Measurements from ENCODE around the gene RBM8A. TPM values are rescaled to one million over a fixed set of nuclear protein-coding genes. Genes with fewer than 3 reads are reported as not detected.

The RBM8A gene
- total and polyA plus RNA-seq, 9 of the 15 experiments (the other 6 are each of a cell fraction or from before 2014, with no cell fraction given), result 215 to 1,035 (median 291) TPM

- TF ChIP-seq, protein P1, sequence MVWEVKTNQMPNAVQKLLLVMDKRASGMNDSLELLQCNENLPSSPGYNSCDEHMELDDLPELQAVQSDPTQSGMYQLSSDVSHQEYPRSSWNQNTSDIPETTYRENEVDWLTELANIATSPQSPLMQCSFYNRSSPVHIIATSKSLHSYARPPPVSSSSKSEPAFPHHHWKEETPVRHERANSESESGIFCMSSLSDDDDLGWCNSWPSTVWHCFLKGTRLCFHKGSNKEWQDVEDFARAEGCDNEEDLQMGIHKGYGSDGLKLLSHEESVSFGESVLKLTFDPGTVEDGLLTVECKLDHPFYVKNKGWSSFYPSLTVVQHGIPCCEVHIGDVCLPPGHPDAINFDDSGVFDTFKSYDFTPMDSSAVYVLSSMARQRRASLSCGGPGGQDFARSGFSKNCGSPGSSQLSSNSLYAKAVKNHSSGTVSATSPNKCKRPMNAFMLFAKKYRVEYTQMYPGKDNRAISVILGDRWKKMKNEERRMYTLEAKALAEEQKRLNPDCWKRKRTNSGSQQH (CRISPR knock-in tag; IDR thresholded peaks at IDR 0.05), result peak; percentile 84; the same call in 1 of the 2 replicates
- TF ChIP-seq POLR2G (IDR thresholded peaks at IDR 0.05; ENCODE audit: low read depth, low read length), result peak; percentile 88
- TF ChIP-seq MTA3 (IDR thresholded peaks at IDR 0.05; ENCODE audit: borderline replicate concordance), result peak; percentile 74; the same call in 1 of the 2 replicates
- peak; percentile 86 for TF ChIP-seq BCOR (IDR thresholded peaks at IDR 0.05)
- TF ChIP-seq NCOR1 (IDR thresholded peaks at IDR 0.05), result peak; percentile 62
- 0 out of 2 replicates have a peak, but pooled peaks have one; percentile 34 for TF ChIP-seq PHF21A (IDR thresholded peaks at IDR 0.05; ENCODE audit: borderline replicate concordance, low read depth)
- TF ChIP-seq, protein P2, sequence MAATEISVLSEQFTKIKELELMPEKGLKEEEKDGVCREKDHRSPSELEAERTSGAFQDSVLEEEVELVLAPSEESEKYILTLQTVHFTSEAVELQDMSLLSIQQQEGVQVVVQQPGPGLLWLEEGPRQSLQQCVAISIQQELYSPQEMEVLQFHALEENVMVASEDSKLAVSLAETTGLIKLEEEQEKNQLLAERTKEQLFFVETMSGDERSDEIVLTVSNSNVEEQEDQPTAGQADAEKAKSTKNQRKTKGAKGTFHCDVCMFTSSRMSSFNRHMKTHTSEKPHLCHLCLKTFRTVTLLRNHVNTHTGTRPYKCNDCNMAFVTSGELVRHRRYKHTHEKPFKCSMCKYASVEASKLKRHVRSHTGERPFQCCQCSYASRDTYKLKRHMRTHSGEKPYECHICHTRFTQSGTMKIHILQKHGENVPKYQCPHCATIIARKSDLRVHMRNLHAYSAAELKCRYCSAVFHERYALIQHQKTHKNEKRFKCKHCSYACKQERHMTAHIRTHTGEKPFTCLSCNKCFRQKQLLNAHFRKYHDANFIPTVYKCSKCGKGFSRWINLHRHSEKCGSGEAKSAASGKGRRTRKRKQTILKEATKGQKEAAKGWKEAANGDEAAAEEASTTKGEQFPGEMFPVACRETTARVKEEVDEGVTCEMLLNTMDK (IDR thresholded peaks at IDR 0.05; ENCODE audit: borderline replicate concordance, insufficient read depth, low read depth, low read length, poor library complexity, severe bottlenecking), result peak; percentile 90
- no peak for TF ChIP-seq DLX4 (CRISPR knock-in tag; IDR thresholded peaks at IDR 0.05)
- TF ChIP-seq, protein P3, sequence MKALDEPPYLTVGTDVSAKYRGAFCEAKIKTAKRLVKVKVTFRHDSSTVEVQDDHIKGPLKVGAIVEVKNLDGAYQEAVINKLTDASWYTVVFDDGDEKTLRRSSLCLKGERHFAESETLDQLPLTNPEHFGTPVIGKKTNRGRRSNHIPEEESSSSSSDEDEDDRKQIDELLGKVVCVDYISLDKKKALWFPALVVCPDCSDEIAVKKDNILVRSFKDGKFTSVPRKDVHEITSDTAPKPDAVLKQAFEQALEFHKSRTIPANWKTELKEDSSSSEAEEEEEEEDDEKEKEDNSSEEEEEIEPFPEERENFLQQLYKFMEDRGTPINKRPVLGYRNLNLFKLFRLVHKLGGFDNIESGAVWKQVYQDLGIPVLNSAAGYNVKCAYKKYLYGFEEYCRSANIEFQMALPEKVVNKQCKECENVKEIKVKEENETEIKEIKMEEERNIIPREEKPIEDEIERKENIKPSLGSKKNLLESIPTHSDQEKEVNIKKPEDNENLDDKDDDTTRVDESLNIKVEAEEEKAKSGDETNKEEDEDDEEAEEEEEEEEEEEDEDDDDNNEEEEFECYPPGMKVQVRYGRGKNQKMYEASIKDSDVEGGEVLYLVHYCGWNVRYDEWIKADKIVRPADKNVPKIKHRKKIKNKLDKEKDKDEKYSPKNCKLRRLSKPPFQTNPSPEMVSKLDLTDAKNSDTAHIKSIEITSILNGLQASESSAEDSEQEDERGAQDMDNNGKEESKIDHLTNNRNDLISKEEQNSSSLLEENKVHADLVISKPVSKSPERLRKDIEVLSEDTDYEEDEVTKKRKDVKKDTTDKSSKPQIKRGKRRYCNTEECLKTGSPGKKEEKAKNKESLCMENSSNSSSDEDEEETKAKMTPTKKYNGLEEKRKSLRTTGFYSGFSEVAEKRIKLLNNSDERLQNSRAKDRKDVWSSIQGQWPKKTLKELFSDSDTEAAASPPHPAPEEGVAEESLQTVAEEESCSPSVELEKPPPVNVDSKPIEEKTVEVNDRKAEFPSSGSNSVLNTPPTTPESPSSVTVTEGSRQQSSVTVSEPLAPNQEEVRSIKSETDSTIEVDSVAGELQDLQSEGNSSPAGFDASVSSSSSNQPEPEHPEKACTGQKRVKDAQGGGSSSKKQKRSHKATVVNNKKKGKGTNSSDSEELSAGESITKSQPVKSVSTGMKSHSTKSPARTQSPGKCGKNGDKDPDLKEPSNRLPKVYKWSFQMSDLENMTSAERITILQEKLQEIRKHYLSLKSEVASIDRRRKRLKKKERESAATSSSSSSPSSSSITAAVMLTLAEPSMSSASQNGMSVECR (CRISPR knock-in tag; IDR thresholded peaks at IDR 0.05), result peak; percentile 69; the same call in 1 of the 2 replicates
- peak; percentile 81 for TF ChIP-seq ARHGAP35 (IDR thresholded peaks at IDR 0.05; ENCODE audit: partially characterized antibody)
- TF ChIP-seq ZKSCAN3 (CRISPR knock-in tag; IDR thresholded peaks at IDR 0.05), result no peak
- TF ChIP-seq KAT7 (CRISPR knock-in tag; IDR thresholded peaks at IDR 0.05; ENCODE audit: borderline replicate concordance), result peak; percentile 40; the same call in 1 of the 2 replicates
- peak; percentile 70; the same call in 1 of the 2 replicates for TF ChIP-seq CTBP1 (IDR thresholded peaks at IDR 0.05; ENCODE audit: borderline replicate concordance)
- 0 out of 2 replicates have a peak, but pooled peaks have one; percentile 30 for TF ChIP-seq ZC3H8 (IDR thresholded peaks at IDR 0.05)
- TF ChIP-seq RBM39 (optimal IDR thresholded peaks at IDR 0.05; ENCODE audit: low read depth, low read length), result peak; percentile 41
- TF ChIP-seq NEUROD1 (IDR thresholded peaks at IDR 0.05; ENCODE audit: borderline replicate concordance, low read depth, low read length, partially characterized antibody), result peak; percentile 41
- no peak for TF ChIP-seq SETDB1 (IDR thresholded peaks at IDR 0.05; ENCODE audit: low read length)
- TF ChIP-seq KDM2B (CRISPR knock-in tag; IDR thresholded peaks at IDR 0.05), result no peak
These were observed at the start of gene RBM8A (continued) for GRCh38 chr1:145927063-145927886.

All from K562 (cell line).